Mesothelial cell of epicardium (in vitro differentiated cells): ENCODE data around the gene RNF13. TPM values are rescaled to one million over a fixed set of nuclear protein-coding genes. Genes with fewer than 3 reads are reported as not detected.

Experiments
- DNase-seq, 2 experiments: peaks; one replicate each; pipeline ENCODE4 v3.0.0; 2021; ENCODE audit warnings: low spot score in 2 of 2; ENCODE audit not compliant: unreplicated experiment in 2 of 2
- H3K27ac Mint-ChIP-seq: 2 replicates; pipeline ENCODE4 v1.8.0; 2021; ENCODE audit warnings: mixed read lengths
- H3K27me3 Mint-ChIP-seq: 2 replicates; pipeline ENCODE4 v1.8.0; 2021; ENCODE audit warnings: low read depth, mixed read lengths
- H3K36me3 Mint-ChIP-seq: 2 replicates; pipeline ENCODE4 v1.8.0; 2021; ENCODE audit warnings: mixed read lengths
- H3K4me1 Mint-ChIP-seq: 2 replicates; pipeline ENCODE4 v1.8.0; 2021; ENCODE audit warnings: mixed read lengths
- H3K4me3 Mint-ChIP-seq: 2 replicates; pipeline ENCODE4 v1.8.0; 2021; ENCODE audit warnings: mild to moderate bottlenecking, moderate library complexity, mixed read lengths
- H3K9me3 Mint-ChIP-seq: 2 replicates; pipeline ENCODE4 v1.8.0; 2021; ENCODE audit warnings: mixed read lengths
- CTCF ChIP-seq: fragments of 200-600 bp; sonication (generic); IDR thresholded peaks from one replicate; pipeline ENCODE4 v1.5.0; 2021; ENCODE audit warnings: antibody characterized with exemption; ENCODE audit not compliant: unreplicated experiment
- total RNA-seq: library from RNA; stranded (reverse); gene quantifications from 3 replicates; pipeline ENCODE4 v1.2.1, GENCODE V29; 2021

Gene RNF13
- total RNA-seq, 1 donor from 2014 or later, result 29.8 TPM

GRCh38 chr3:149768704-149769103 lies 44.3 kb upstream of the RNF13 start:
- TF ChIP-seq CTCF, result no peak
- Mint-ChIP-seq H3K36me3 (no peaks in the 10 kb centered on the region), H3K4me3 (no peak overlapping the region), H3K27me3 (peaks cover 24% of the 10 kb centered on the region), H3K9me3 (no peaks in the 10 kb centered on the region), H3K27ac (no peak overlapping the region), H3K4me1 (no peaks in the 10 kb centered on the region)
- no peak for DNase-seq

- no peaks in the 10 kb centered on the region for H3K36me3 Mint-ChIP-seq
- peaks cover 16% of the 10 kb centered on the region for H3K27me3 Mint-ChIP-seq
- no peak for TF ChIP-seq CTCF
- no peak for DNase-seq
- H3K27ac Mint-ChIP-seq, result no peak overlapping the region
- no peak overlapping the region for H3K4me3 Mint-ChIP-seq
- no peaks in the 10 kb centered on the region for H3K4me1 Mint-ChIP-seq
- H3K9me3 Mint-ChIP-seq, result no peaks in the 10 kb centered on the region
These were observed 42.8 kb upstream of the RNF13 start for GRCh38 chr3:149770246-149770645.

- no peaks in the 10 kb centered on the region for H3K4me1 Mint-ChIP-seq
- no peaks in the 10 kb centered on the region for H3K9me3 Mint-ChIP-seq
- H3K4me3 Mint-ChIP-seq, result no peak overlapping the region
- no peak overlapping the region for H3K27ac Mint-ChIP-seq
- peak; percentile 26 to 43 for DNase-seq
- peaks cover 5% of the 10 kb centered on the region for H3K27me3 Mint-ChIP-seq
- peak; percentile 81 for TF ChIP-seq CTCF
- H3K36me3 Mint-ChIP-seq, result no peaks in the 10 kb centered on the region
These were observed 41.3 kb upstream of the RNF13 start for GRCh38 chr3:149771652-149772271.

GRCh38 chr3:149772861-149773260 lies 40.2 kb upstream of the RNF13 start:
- TF ChIP-seq CTCF, result no peak
- Mint-ChIP-seq H3K4me1 (peaks cover 3% of the 10 kb centered on the region), H3K27ac (no peak overlapping the region), H3K9me3 (peaks cover 4% of the 10 kb centered on the region), H3K36me3 (no peaks in the 10 kb centered on the region), H3K4me3 (no peak overlapping the region), H3K27me3 (no peaks in the 10 kb centered on the region)
- no peak for DNase-seq

- Mint-ChIP-seq H3K27ac (no peak overlapping the region), H3K9me3 (peaks cover 4% of the 10 kb centered on the region), H3K4me3 (no peak overlapping the region), H3K27me3 (no peaks in the 10 kb centered on the region), H3K36me3 (no peaks in the 10 kb centered on the region), H3K4me1 (peaks cover 3% of the 10 kb centered on the region)
- DNase-seq, result no peak
- TF ChIP-seq CTCF, result no peak
These were observed 36.8 kb upstream of the RNF13 start for GRCh38 chr3:149776170-149776569.
